Mesendoderm (in vitro differentiated cells): ENCODE measurements around the gene IGSF6.
"Not testable (repeated sequence)": the region's sequence is repeated elsewhere in the genome, so short reads cannot be mapped to it uniquely, and the experiment has no call there.

Experiments
- DNase-seq: peaks from one replicate; pipeline ENCODE4 v3.0.0; 2013
- H2AK5ac ChIP-seq: 2 replicates; pipeline ENCODE4 v1.6.1; 2013; ENCODE audit warnings: low read length, inconsistent platforms
- H2BK120ac ChIP-seq: 2 replicates; pipeline ENCODE4 v1.6.1; 2013; ENCODE audit warnings: low read depth, mild to moderate bottlenecking, low read length, moderate library complexity, mixed read lengths
- H2BK15ac ChIP-seq: replicated peaks from 2 replicates; pipeline ENCODE4 v1.6.1; 2013; ENCODE audit warnings: low read depth, mild to moderate bottlenecking, moderate library complexity
- H2BK5ac ChIP-seq: 2 replicates; pipeline ENCODE4 v1.6.1; 2013; ENCODE audit warnings: low read length, inconsistent platforms
- H3K18ac ChIP-seq: 2 replicates; pipeline ENCODE4 v1.6.1; 2013; ENCODE audit warnings: mild to moderate bottlenecking, low read length, mixed read lengths
- H3K23ac ChIP-seq: one replicate; pipeline ENCODE4 v1.6.1; 2013; ENCODE audit warnings: low read length
- H3K27ac ChIP-seq: 2 replicates; pipeline ENCODE4 v1.5.1; 2013; ENCODE audit warnings: low read depth, mild to moderate bottlenecking, inconsistent platforms, low read length, moderate library complexity
- H3K27me3 ChIP-seq: 2 replicates; pipeline ENCODE4 v1.6.1; 2013; ENCODE audit warnings: low read length, control low read depth, mild to moderate bottlenecking, inconsistent platforms; ENCODE audit not compliant: insufficient read depth, poor library complexity
- H3K36me3 ChIP-seq: 2 replicates; pipeline ENCODE4 v1.6.1; 2013; ENCODE audit warnings: low read length, inconsistent platforms; ENCODE audit not compliant: control insufficient read depth, insufficient read depth
- H3K4ac ChIP-seq: one replicate; pipeline ENCODE4 v1.6.1; 2013; ENCODE audit warnings: low read depth, mild to moderate bottlenecking, low read length, moderate library complexity
- H3K4me1 ChIP-seq: 2 replicates; pipeline ENCODE4 v1.6.1; 2013; ENCODE audit warnings: low read depth, low read length, inconsistent platforms; ENCODE audit not compliant: control insufficient read depth
- H3K4me2 ChIP-seq: 2 replicates; pipeline ENCODE4 v1.6.1; 2013; ENCODE audit warnings: low read length
- H3K4me3 ChIP-seq: 2 replicates; pipeline ENCODE4 v1.5.1; 2013; ENCODE audit warnings: mild to moderate bottlenecking, low read length
- H3K56ac ChIP-seq: one replicate; pipeline ENCODE4 v1.6.1; 2013; ENCODE audit warnings: low read length
- H3K79me1 ChIP-seq: 2 replicates; pipeline ENCODE4 v1.6.1; 2013; ENCODE audit warnings: low read length, inconsistent platforms
- H3K79me2 ChIP-seq: 2 replicates; pipeline ENCODE4 v1.6.1; 2013; ENCODE audit warnings: mild to moderate bottlenecking, low read length; ENCODE audit not compliant: control insufficient read depth, insufficient read depth
- H3K9ac ChIP-seq: 2 replicates; pipeline ENCODE4 v1.6.1; 2013; ENCODE audit warnings: low read length, inconsistent platforms
- H4K5ac ChIP-seq: one replicate; pipeline ENCODE4 v1.6.1; 2013; ENCODE audit warnings: low read length
- H4K8ac ChIP-seq: one replicate; pipeline ENCODE4 v1.6.1; 2013; ENCODE audit warnings: low read depth, mild to moderate bottlenecking, control low read depth, low read length, moderate library complexity
- WGBS: extraction: QIAGEN DNeasy Blood & Tissue Kit; methylation state at CpG from one replicate; pipeline ENCODE4 v1.1.7; 2013; ENCODE audit warnings: low lambda C conversion rate, missing lambda C conversion rate; ENCODE audit not compliant: insufficient coverage; ENCODE audit errors: extremely low coverage; 5-methylcytosine and 5-hydroxymethylcytosine counted together

IGSF6 gene

GRCh38 chr16:21653571-21653970 is 1.2 kb upstream of the IGSF6 start:
- no peak overlapping the region for H2BK120ac ChIP-seq
- H3K18ac ChIP-seq = no peak overlapping the region
- no peak overlapping the region for H4K5ac ChIP-seq

GRCh38 chr16:21651515-21651914 is 893 bp downstream of the IGSF6 start:
- Histone ChIP-seq H3K79me2 (no peaks in the 10 kb centered on the region), H2AK5ac (no peak overlapping the region), H3K56ac (no peak overlapping the region), H3K79me1 (peaks cover 2% of the 10 kb centered on the region), H2BK5ac (no peak overlapping the region), H3K36me3 (no peaks in the 10 kb centered on the region), H3K27ac (no peak overlapping the region), H3K27me3 (no peaks in the 10 kb centered on the region), H3K9ac (no peak overlapping the region), H3K4me1 (no peaks in the 10 kb centered on the region), H2BK120ac (no peak overlapping the region), H3K4me3 (no peak overlapping the region), H4K5ac (no peak overlapping the region), H3K23ac (no peak overlapping the region), H3K4ac (no peak overlapping the region), H3K18ac (no peak overlapping the region), H4K8ac (no peak overlapping the region), H2BK15ac (no peak overlapping the region), H3K4me2 (no peak overlapping the region)
- WGBS = no CpG with 5 or more reads among the region's 3 CpGs
- no peak for DNase-seq

More at GRCh38 chr16:21653571-21653970, 1.2 kb upstream of the IGSF6 start:
- Histone ChIP-seq H3K4ac (no peak overlapping the region), H3K79me2 (no peaks in the 10 kb centered on the region), H3K9ac (no peak overlapping the region), H4K8ac (no peak overlapping the region), H3K4me2 (no peak overlapping the region), H3K4me3 (no peak overlapping the region), H3K56ac (no peak overlapping the region), H3K27me3 (no peaks in the 10 kb centered on the region), H3K23ac (no peak overlapping the region), H3K36me3 (no peaks in the 10 kb centered on the region), H2BK15ac (no peak overlapping the region), H3K27ac (no peak overlapping the region), H3K79me1 (no peaks in the 10 kb centered on the region), H3K4me1 (no peaks in the 10 kb centered on the region), H2AK5ac (no peak overlapping the region), H2BK5ac (no peak overlapping the region)
- no peak for DNase-seq
- WGBS = no CpG with 5 or more reads among the region's 5 CpGs

GRCh38 chr16:21650521-21650920 is 1.9 kb downstream of the IGSF6 start:
- H2AK5ac ChIP-seq = no peak overlapping the region
- no peak for DNase-seq
- H4K8ac ChIP-seq = no peak overlapping the region
- H3K27me3 ChIP-seq = no peaks in the 10 kb centered on the region
- H3K18ac ChIP-seq = no peak overlapping the region
- H3K56ac ChIP-seq = no peak overlapping the region
- H3K79me1 ChIP-seq = peaks cover 2% of the 10 kb centered on the region
- no peak overlapping the region for H3K4ac ChIP-seq
- H2BK5ac ChIP-seq = no peak overlapping the region
- H3K4me3 ChIP-seq = no peak overlapping the region
- no peaks in the 10 kb centered on the region for H3K36me3 ChIP-seq
- no peak overlapping the region for H3K4me2 ChIP-seq
- H3K9ac ChIP-seq = no peak overlapping the region
- no CpG with 5 or more reads among the region's 1 CpG for WGBS
- no peak overlapping the region for H3K27ac ChIP-seq
- no peak overlapping the region for H4K5ac ChIP-seq
- H3K79me2 ChIP-seq = no peaks in the 10 kb centered on the region
- H3K4me1 ChIP-seq = no peaks in the 10 kb centered on the region
- no peak overlapping the region for H3K23ac ChIP-seq
- H2BK15ac ChIP-seq = no peak overlapping the region
- no peak overlapping the region for H2BK120ac ChIP-seq

DNA sequence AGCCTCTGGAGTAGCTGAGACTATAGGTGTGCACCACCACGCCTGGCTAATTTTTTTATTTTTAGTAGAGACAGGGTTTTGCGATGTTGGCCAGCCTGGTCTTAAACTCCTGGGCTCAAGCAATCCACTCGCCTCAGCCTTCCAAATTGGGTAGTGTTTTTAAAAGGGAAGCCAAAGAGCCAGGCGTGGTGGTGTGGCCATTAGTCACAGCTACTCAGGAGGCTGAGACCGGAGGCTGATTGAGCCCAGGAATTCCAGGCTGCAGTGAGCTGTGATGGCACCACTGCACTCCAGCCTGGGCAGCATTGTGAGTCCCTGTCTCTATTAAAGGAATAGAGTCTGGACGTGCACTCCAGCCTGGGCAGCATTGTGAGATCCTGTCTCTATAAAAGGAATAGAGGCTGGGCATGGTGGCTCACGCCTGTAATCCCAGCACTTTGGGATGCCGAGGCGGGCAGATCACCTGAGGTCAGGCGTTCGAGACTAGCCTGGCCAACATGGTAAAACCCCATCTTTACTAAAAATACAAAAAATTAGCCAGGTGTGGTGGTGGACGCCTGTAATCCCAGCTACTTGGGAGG is 2.5 kb downstream of the IGSF6 start:
- H4K8ac ChIP-seq, H3K27ac ChIP-seq, H3K18ac ChIP-seq, H3K27me3 ChIP-seq, H3K36me3 ChIP-seq, H2BK5ac ChIP-seq, H3K56ac ChIP-seq, H3K9ac ChIP-seq, H3K23ac ChIP-seq, H3K79me2 ChIP-seq, H2BK15ac ChIP-seq, H3K4ac ChIP-seq, H4K5ac ChIP-seq, H2AK5ac ChIP-seq, H2BK120ac ChIP-seq, H3K4me2 ChIP-seq, H3K4me1 ChIP-seq, H3K79me1 ChIP-seq, DNase-seq, H3K4me3 ChIP-seq: not testable (repeated sequence)
- WGBS = no CpG with 5 or more reads among the region's 12 CpGs

GRCh38 chr16:21647562-21648164 is 4.7 kb downstream of the IGSF6 start:
- Histone ChIP-seq H3K27me3 (no peaks in the 10 kb centered on the region), H3K4me3 (no peak overlapping the region), H4K8ac (no peak overlapping the region), H2BK5ac (no peak overlapping the region), H2BK120ac (no peak overlapping the region), H3K18ac (no peak overlapping the region), H3K27ac (no peak overlapping the region), H3K9ac (no peak overlapping the region), H3K4ac (no peak overlapping the region), H3K79me1 (peaks cover 2% of the 10 kb centered on the region), H3K79me2 (no peaks in the 10 kb centered on the region), H3K4me1 (no peaks in the 10 kb centered on the region), H3K36me3 (no peaks in the 10 kb centered on the region), H3K4me2 (no peak overlapping the region), H3K23ac (no peak overlapping the region), H2BK15ac (no peak overlapping the region), H4K5ac (no peak overlapping the region), H2AK5ac (no peak overlapping the region), H3K56ac (no peak overlapping the region)
- no CpG with 5 or more reads among the region's 9 CpGs for WGBS
- DNase-seq = no peak
